IMR-90 (cell line): Measurements from ENCODE around the gene FST. TPM values are rescaled to one million over a fixed set of nuclear protein-coding genes. Genes with fewer than 3 reads are reported as not detected.

Source experiments
- ATAC-seq: fragments of 200-7000 bp; cut with Tn5 transposase; 2 replicates; pipeline ENCODE4 v1.9.1; 2020; ENCODE audit warnings: low read depth, mild to moderate bottlenecking, moderate library complexity
- BruUV-seq: library from RNA; stranded (reverse); fragments of 400-500 nt; replicated peaks from 2 replicates; lab custom pipeline; 2021; lab: Mats Ljungman, UMichigan
- CTCF ChIA-PET: fragments of 300-600 bp; formaldehyde crosslinking; extraction: SDS; loops from one replicate; lab custom pipeline; 2021; ENCODE audit warnings: antibody characterized with exemption; lab: Yijun Ruan, JAX
- POLR2A ChIA-PET: fragments of 300-600 bp; sonication (Branson Sonifier 250); formaldehyde crosslinking; loops from one replicate; lab custom pipeline; 2022; ENCODE audit warnings: antibody characterized with exemption; ENCODE audit not compliant: unreplicated experiment; lab: Charles Lee
- DNase-seq: peaks from one replicate; pipeline ENCODE4 v3.0.0; 2013
- H2AFZ ChIP-seq: replicated peaks from 2 replicates; pipeline ENCODE3; 2013; ENCODE audit warnings: low read length, mild to moderate bottlenecking; ENCODE audit not compliant: poor library complexity
- H2AK5ac ChIP-seq: 2 replicates; pipeline ENCODE4 v1.6.1; 2013; ENCODE audit warnings: low read depth, low read length, inconsistent platforms
- H2AK9ac ChIP-seq: replicated peaks from 2 replicates; pipeline ENCODE3; 2013; ENCODE audit warnings: mild to moderate bottlenecking, low read depth, low read length, moderate library complexity; ENCODE audit not compliant: poor library complexity
- H2BK120ac ChIP-seq: 2 replicates; pipeline ENCODE4 v1.6.1; 2013; ENCODE audit warnings: low read depth, low read length, inconsistent platforms
- H2BK15ac ChIP-seq: 3 replicates; pipeline ENCODE4 v1.6.1; 2013; ENCODE audit warnings: low read depth, low read length, inconsistent platforms
- H2BK20ac ChIP-seq: 2 replicates; pipeline ENCODE4 v1.6.1; 2013; ENCODE audit warnings: low read depth, mild to moderate bottlenecking, inconsistent platforms, low read length, moderate library complexity
- H2BK5ac ChIP-seq: 2 replicates; pipeline ENCODE4 v1.6.1; 2013; ENCODE audit warnings: mild to moderate bottlenecking, low read depth, low read length, inconsistent platforms; ENCODE audit not compliant: poor library complexity, severe bottlenecking
- H3K14ac ChIP-seq: replicated peaks from 2 replicates; pipeline ENCODE4 v1.6.1; 2013; ENCODE audit warnings: low read depth, low read length, inconsistent platforms
- H3K18ac ChIP-seq: 2 replicates; pipeline ENCODE4 v1.6.1; 2013; ENCODE audit warnings: low read depth, low read length, control low read depth
- H3K23ac ChIP-seq: 2 replicates; pipeline ENCODE4 v1.6.1; 2013; ENCODE audit warnings: low read depth, low read length, inconsistent platforms
- H3K27ac ChIP-seq: 2 replicates; pipeline ENCODE4 v1.5.1; 2013; ENCODE audit warnings: mild to moderate bottlenecking, control low read depth, low read length; ENCODE audit not compliant: insufficient read depth
- H3K27me3 ChIP-seq: 2 replicates; pipeline ENCODE4 v1.6.1; 2013; ENCODE audit warnings: low read length; ENCODE audit not compliant: control insufficient read depth, insufficient read depth
- H3K36me3 ChIP-seq: 2 replicates; pipeline ENCODE4 v1.6.1; 2013; ENCODE audit warnings: low read length, mixed read lengths; ENCODE audit not compliant: control insufficient read depth, insufficient read depth
- H3K4ac ChIP-seq: 2 replicates; pipeline ENCODE4 v1.6.1; 2013; ENCODE audit warnings: low read depth, low read length, inconsistent platforms
- H3K4me1 ChIP-seq: 2 replicates; pipeline ENCODE4 v1.6.1; 2013; ENCODE audit warnings: low read length, mixed read lengths; ENCODE audit not compliant: control insufficient read depth, insufficient read depth
- H3K4me2 ChIP-seq: 2 replicates; pipeline ENCODE4 v1.6.1; 2013; ENCODE audit warnings: low read depth, mild to moderate bottlenecking, control low read depth, low read length, moderate library complexity
- H3K4me3 ChIP-seq: 2 replicates; pipeline ENCODE4 v1.5.1; 2013; ENCODE audit warnings: low read depth, mild to moderate bottlenecking, control low read depth, low read length, moderate library complexity; ENCODE audit not compliant: insufficient read depth
- H3K56ac ChIP-seq: 2 replicates; pipeline ENCODE4 v1.6.1; 2013; ENCODE audit warnings: low read length, inconsistent platforms; ENCODE audit not compliant: insufficient read depth; ENCODE audit errors: extremely low read depth
- H3K79me1 ChIP-seq, 2 experiments: 2 replicates each; pipeline ENCODE4 v1.6.1; 2013; ENCODE audit warnings: low read length in 2 of 2, inconsistent platforms in 1 of 2, low read depth in 1 of 2
- H3K9ac ChIP-seq: 2 replicates; pipeline ENCODE4 v1.6.1; 2013; ENCODE audit warnings: low read depth, low read length, control low read depth
- H3K9me1 ChIP-seq: 2 replicates; pipeline ENCODE4 v1.6.1; 2013; ENCODE audit warnings: low read length, inconsistent platforms; ENCODE audit not compliant: insufficient read depth
- H3K9me3 ChIP-seq: 2 replicates; pipeline ENCODE4 v1.6.1; 2013; ENCODE audit warnings: low read length; ENCODE audit not compliant: control insufficient read depth, insufficient read depth
- H4K20me1 ChIP-seq: 2 replicates; pipeline ENCODE4 v1.6.1; 2013; ENCODE audit warnings: low read length, inconsistent platforms; ENCODE audit not compliant: insufficient read depth
- H4K5ac ChIP-seq: 2 replicates; pipeline ENCODE4 v1.6.1; 2013; ENCODE audit warnings: mild to moderate bottlenecking, low read depth, low read length, control low read depth
- H4K8ac ChIP-seq, 2 experiments: 2 replicates each; pipeline ENCODE4 v1.6.1; 2013; ENCODE audit warnings: low read depth in 2 of 2, low read length in 2 of 2, control low read depth in 1 of 2, inconsistent platforms in 1 of 2
- H4K91ac ChIP-seq: 2 replicates; pipeline ENCODE4 v1.6.1; 2013; ENCODE audit warnings: low read depth, low read length, inconsistent platforms; ENCODE audit not compliant: insufficient read depth
- CTCF ChIP-seq: conservative IDR thresholded peaks from 2 replicates; pipeline ENCODE4 v1.5.1; 2012; ENCODE audit warnings: mild to moderate bottlenecking, low read depth, low read length, improper control_type of control experiment
- WGBS, 2 experiments: methylation state at CpG; one replicate each; pipeline versions ENCODE4 v1.1.5 to v1.1.7; 2013; ENCODE audit warnings: missing lambda C conversion rate in 2 of 2; ENCODE audit not compliant: insufficient read length in 1 of 2; ENCODE audit errors: extremely low coverage in 2 of 2; 5-methylcytosine and 5-hydroxymethylcytosine counted together
- dilution Hi-C: fragments of 300-500 bp; cut with HindIII; formaldehyde crosslinking; loops from one replicate; pipeline ENCODE4 v1.14.3; 2018; ENCODE audit warnings: low sequenced_read_pairs; ENCODE audit not compliant: unreplicated experiment
- in situ Hi-C: fragments of 300-500 bp; cut with MboI; formaldehyde crosslinking; loops from 3 replicates; pipeline ENCODE4 v1.14.3; 2019; ENCODE audit warnings: low sequenced_read_pairs, inconsistent platforms, mixed read lengths
- intact Hi-C: fragments of 100-400 bp; cut with micrococcal nuclease; formaldehyde crosslinking; loops from 2 replicates; pipeline ENCODE4 v1.10.0; 2022
- polyA plus RNA-seq, 3 experiments: library from polyadenylated mRNA; depleted of rRNA; stranded (reverse); fragments of >200 nt; gene quantifications; 2 replicates each; pipeline ENCODE4 v1.2.3, GENCODE V29; 2012; ENCODE audit warnings: low replicate concordance in 1 of 3
- total RNA-seq: library from RNA; depleted of rRNA; stranded (reverse); fragments of >200 nt; gene quantifications from 2 replicates; pipeline ENCODE4 v1.2.3, GENCODE V29; 2012

FST gene
- total and polyA plus RNA-seq, 2 of the 4 experiments (the other 2 are of a cell fraction), result 141 to 195 TPM

- BruUV-seq, result no TSS peak
- ATAC-seq, result no peak
- dilution Hi-C loops, result no loop called here
Measured at GRCh38 chr5:53436480-53437191, 43.8 kb upstream of the FST start.

More at GRCh38 chr5:53436480-53437191, 43.8 kb upstream of the FST start:
- Histone ChIP-seq H3K14ac (no peak overlapping the region), H3K27me3 (no peaks in the 10 kb centered on the region), H2AFZ (no peak overlapping the region), H3K4me2 (no peak overlapping the region), H3K9ac (no peak overlapping the region), H3K56ac (no peak overlapping the region), H3K4me1 (peaks cover 5% of the 10 kb centered on the region), H2AK5ac (no peak overlapping the region), H3K18ac (no peak overlapping the region), H3K4ac (no peak overlapping the region), H2BK20ac (peak overlapping the region; percentile 30; the same call in 1 of the 2 replicates), H4K5ac (no peak overlapping the region), H4K91ac (no peak overlapping the region), H3K9me3 (no peaks in the 10 kb centered on the region), H3K4me3 (no peak overlapping the region), H2BK120ac (no peak overlapping the region), H3K36me3 (no peaks in the 10 kb centered on the region), H4K8ac (no peak overlapping the region), H2BK15ac (no peak overlapping the region), H2BK5ac (no peak overlapping the region), H3K23ac (no peak overlapping the region), H3K79me1 (no peaks in the 10 kb centered on the region; a peak in 1 of 4 replicates), H3K27ac (no peak overlapping the region), H3K9me1 (peaks cover 2% of the 10 kb centered on the region), H4K20me1 (no peaks in the 10 kb centered on the region), H2AK9ac (no peak overlapping the region)
- intact Hi-C loops (no loop called here), in situ Hi-C loops (no loop called here)
- no peak for TF ChIP-seq CTCF
- WGBS, 2 experiments, result no CpG with 5 or more reads among the region's 2 CpGs
- no peak for DNase-seq
- ChIA-PET POLR2A (no interaction called here), CTCF (interaction anchor here (1.1 kb wide), 1 partner anchor 16 kb away, joined by 3 read pairs; no protein-coding TSS in a partner anchor)
